HepG2 (cell line): Measurements from ENCODE around the gene FAM90A26.
"Not testable (repeated sequence)": the region's sequence is repeated elsewhere in the genome, so short reads cannot be mapped to it uniquely, and the experiment has no call there.

Experiments
- CCDC6 ChIP-seq: sonication (generic); formaldehyde crosslinking; IDR thresholded peaks from 2 replicates; pipeline ENCODE4 v1.8.1; 2022; ENCODE audit warnings: mild to moderate bottlenecking, missing genetic modification reagents, moderate library complexity
- MTA1 ChIP-seq: sonication (generic); formaldehyde crosslinking; IDR thresholded peaks from 2 replicates; pipeline ENCODE4 v1.4.0; 2020; ENCODE audit warnings: missing genetic modification reagents, mild to moderate bottlenecking, borderline replicate concordance
- REPIN1 ChIP-seq: sonication (generic); formaldehyde crosslinking; IDR thresholded peaks from 2 replicates; pipeline ENCODE4 v1.8.0; 2022; ENCODE audit warnings: missing genetic modification reagents, low read depth, mild to moderate bottlenecking, borderline replicate concordance
- SAP130 ChIP-seq: IDR thresholded peaks from 2 replicates; pipeline ENCODE4 v1.6.1; 2016; ENCODE audit warnings: low read depth
- SMARCE1 ChIP-seq: fragments of 450-650 bp; IDR thresholded peaks from 2 replicates; pipeline ENCODE4 v1.6.1; 2017; ENCODE audit warnings: borderline replicate concordance
- SP2 ChIP-seq: sonication (generic); formaldehyde crosslinking; IDR thresholded peaks from 2 replicates; pipeline ENCODE4 v1.5.1; 2020; ENCODE audit warnings: mild to moderate bottlenecking, missing genetic modification reagents
- ZSCAN29 ChIP-seq: sonication (generic); formaldehyde crosslinking; conservative IDR thresholded peaks from 2 replicates; pipeline ENCODE4 v1.4.0; 2020; ENCODE audit warnings: mild to moderate bottlenecking, missing genetic modification reagents
- TF ChIP-seq, protein P1 (sequence below): sonication (generic); formaldehyde crosslinking; IDR thresholded peaks from 2 replicates; pipeline ENCODE4 v1.5.0; 2020; ENCODE audit warnings: mild to moderate bottlenecking, missing genetic modification reagents, moderate library complexity
- TF ChIP-seq, protein P2 (sequence below), 2 experiments: sonication (generic) in 1 of 2; formaldehyde crosslinking in 1 of 2; IDR thresholded peaks; 2 replicates each; pipeline versions ENCODE4 v1.6.1 to v1.9.0; 2014 to 2022; ENCODE audit warnings: antibody characterized with exemption in 1 of 2, borderline replicate concordance in 1 of 2, inconsistent platforms in 1 of 2, low read depth in 1 of 2, missing genetic modification reagents in 1 of 2

- TF ChIP-seq ZSCAN29 (CRISPR knock-in tag); SMARCE1; CCDC6 (CRISPR knock-in tag); SP2 (CRISPR knock-in tag); MTA1 (CRISPR knock-in tag); SAP130 (CRISPR knock-in tag); REPIN1 (CRISPR knock-in tag): not testable (repeated sequence)
- TF ChIP-seq, protein P1, sequence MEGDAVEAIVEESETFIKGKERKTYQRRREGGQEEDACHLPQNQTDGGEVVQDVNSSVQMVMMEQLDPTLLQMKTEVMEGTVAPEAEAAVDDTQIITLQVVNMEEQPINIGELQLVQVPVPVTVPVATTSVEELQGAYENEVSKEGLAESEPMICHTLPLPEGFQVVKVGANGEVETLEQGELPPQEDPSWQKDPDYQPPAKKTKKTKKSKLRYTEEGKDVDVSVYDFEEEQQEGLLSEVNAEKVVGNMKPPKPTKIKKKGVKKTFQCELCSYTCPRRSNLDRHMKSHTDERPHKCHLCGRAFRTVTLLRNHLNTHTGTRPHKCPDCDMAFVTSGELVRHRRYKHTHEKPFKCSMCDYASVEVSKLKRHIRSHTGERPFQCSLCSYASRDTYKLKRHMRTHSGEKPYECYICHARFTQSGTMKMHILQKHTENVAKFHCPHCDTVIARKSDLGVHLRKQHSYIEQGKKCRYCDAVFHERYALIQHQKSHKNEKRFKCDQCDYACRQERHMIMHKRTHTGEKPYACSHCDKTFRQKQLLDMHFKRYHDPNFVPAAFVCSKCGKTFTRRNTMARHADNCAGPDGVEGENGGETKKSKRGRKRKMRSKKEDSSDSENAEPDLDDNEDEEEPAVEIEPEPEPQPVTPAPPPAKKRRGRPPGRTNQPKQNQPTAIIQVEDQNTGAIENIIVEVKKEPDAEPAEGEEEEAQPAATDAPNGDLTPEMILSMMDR (CRISPR knock-in tag): not testable (repeated sequence)
- TF ChIP-seq, protein P2, sequence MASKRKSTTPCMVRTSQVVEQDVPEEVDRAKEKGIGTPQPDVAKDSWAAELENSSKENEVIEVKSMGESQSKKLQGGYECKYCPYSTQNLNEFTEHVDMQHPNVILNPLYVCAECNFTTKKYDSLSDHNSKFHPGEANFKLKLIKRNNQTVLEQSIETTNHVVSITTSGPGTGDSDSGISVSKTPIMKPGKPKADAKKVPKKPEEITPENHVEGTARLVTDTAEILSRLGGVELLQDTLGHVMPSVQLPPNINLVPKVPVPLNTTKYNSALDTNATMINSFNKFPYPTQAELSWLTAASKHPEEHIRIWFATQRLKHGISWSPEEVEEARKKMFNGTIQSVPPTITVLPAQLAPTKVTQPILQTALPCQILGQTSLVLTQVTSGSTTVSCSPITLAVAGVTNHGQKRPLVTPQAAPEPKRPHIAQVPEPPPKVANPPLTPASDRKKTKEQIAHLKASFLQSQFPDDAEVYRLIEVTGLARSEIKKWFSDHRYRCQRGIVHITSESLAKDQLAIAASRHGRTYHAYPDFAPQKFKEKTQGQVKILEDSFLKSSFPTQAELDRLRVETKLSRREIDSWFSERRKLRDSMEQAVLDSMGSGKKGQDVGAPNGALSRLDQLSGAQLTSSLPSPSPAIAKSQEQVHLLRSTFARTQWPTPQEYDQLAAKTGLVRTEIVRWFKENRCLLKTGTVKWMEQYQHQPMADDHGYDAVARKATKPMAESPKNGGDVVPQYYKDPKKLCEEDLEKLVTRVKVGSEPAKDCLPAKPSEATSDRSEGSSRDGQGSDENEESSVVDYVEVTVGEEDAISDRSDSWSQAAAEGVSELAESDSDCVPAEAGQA (IDR thresholded peaks at IDR 0.05; ENCODE audit: low read depth): not testable (repeated sequence)
- TF ChIP-seq, protein P2 (CRISPR knock-in tag; IDR thresholded peaks at IDR 0.05; ENCODE audit: borderline replicate concordance): not testable (repeated sequence)
Observed at GRCh38 chr4:9224596-9224995, 54.4 kb downstream of the FAM90A26 start, which contains the start of gene USP17L13.
